Smooth muscle cell (in vitro differentiated cells): ENCODE results near the gene CNGA2. TPM values are rescaled to one million over a fixed set of nuclear protein-coding genes. Genes with fewer than 3 reads are reported as not detected.

Experiments
- DNase-seq: peaks from one replicate; lab custom pipeline; 2025; ENCODE audit not compliant: unreplicated experiment; lab: John Stamatoyannopoulos, UW
- H2AFZ ChIP-seq: fragments of 200-600 bp; sonication (generic); 2 replicates; pipeline ENCODE4 v1.6.0; 2016; ENCODE audit warnings: antibody characterized with exemption, low read depth, mild to moderate bottlenecking
- H3F3A ChIP-seq: fragments of 200-600 bp; sonication (generic); 2 replicates; pipeline ENCODE4 v1.6.0; 2017; ENCODE audit warnings: antibody characterized with exemption, low read depth
- H3K27ac ChIP-seq: fragments of 200-600 bp; sonication (generic); 2 replicates; pipeline ENCODE4 v1.5.1; 2016; ENCODE audit warnings: low read depth, mild to moderate bottlenecking
- H3K27me3 ChIP-seq: fragments of 200-600 bp; sonication (generic); 2 replicates; pipeline ENCODE4 v1.6.1; 2016; ENCODE audit warnings: low read depth, mild to moderate bottlenecking
- H3K36me3 ChIP-seq: fragments of 200-600 bp; sonication (generic); 2 replicates; pipeline ENCODE4 v1.5.1; 2016; ENCODE audit warnings: low read depth
- H3K4me1 ChIP-seq: fragments of 200-600 bp; sonication (generic); 2 replicates; pipeline ENCODE4 v1.5.1; 2016; ENCODE audit warnings: low read depth
- H3K4me2 ChIP-seq: fragments of 200-600 bp; sonication (generic); 2 replicates; pipeline ENCODE4 v1.6.0; 2016; ENCODE audit warnings: mild to moderate bottlenecking
- H3K4me3 ChIP-seq: fragments of 200-600 bp; sonication (generic); 2 replicates; pipeline ENCODE4 v1.5.1; 2016; ENCODE audit warnings: mild to moderate bottlenecking
- H3K79me2 ChIP-seq: fragments of 200-600 bp; sonication (generic); 2 replicates; pipeline ENCODE4 v1.6.0; 2016; ENCODE audit warnings: low read depth, mild to moderate bottlenecking
- H3K9ac ChIP-seq: fragments of 200-600 bp; sonication (generic); 2 replicates; pipeline ENCODE4 v1.6.0; 2016; ENCODE audit warnings: low read depth
- H3K9me3 ChIP-seq: fragments of 200-600 bp; sonication (generic); replicated peaks from 2 replicates; pipeline ENCODE4 v1.5.1; 2016; ENCODE audit warnings: low read depth
- H4K20me1 ChIP-seq: fragments of 200-600 bp; sonication (generic); 2 replicates; pipeline ENCODE4 v1.6.0; 2016; ENCODE audit warnings: low read depth
- CTCF ChIP-seq: fragments of 200-600 bp; sonication (generic); IDR thresholded peaks from 2 replicates; pipeline ENCODE4 v1.5.1; 2017; ENCODE audit warnings: borderline replicate concordance, mild to moderate bottlenecking, antibody characterized with exemption; ENCODE audit not compliant: insufficient read depth, poor library complexity, severe bottlenecking
- WGBS: methylation state at CpG from one replicate; pipeline ENCODE4 v1.1.7; 2016; ENCODE audit warnings: low lambda C conversion rate; 5-methylcytosine and 5-hydroxymethylcytosine counted together
- polyA plus RNA-seq: library from polyadenylated mRNA; unstranded; fragments of >200 nt; fragmentation: Nextera tagmentation; extraction: Ambion mirVana; gene quantifications from 2 replicates; pipeline ENCODE4 v1.2.1, GENCODE V29; 2016
- total RNA-seq: library from RNA; depleted of rRNA; stranded (reverse); fragments of >200 nt; gene quantifications from 2 replicates; pipeline ENCODE4 v1.2.3, GENCODE V29; 2014

The CNGA2 gene
- total and polyA plus RNA-seq, 2 experiments from 2014 or later, result not detected

GRCh38 chrX:151703487-151703886 is 31.1 kb upstream of the CNGA2 start:
- DNase-seq, result no peak
- Histone ChIP-seq H4K20me1 (no peaks in the 10 kb centered on the region), H3K9ac (no peak overlapping the region), H3K9me3 (no peaks in the 10 kb centered on the region), H2AFZ (no peak overlapping the region), H3K4me2 (no peak overlapping the region), H3K27me3 (no peaks in the 10 kb centered on the region), H3K4me3 (no peak overlapping the region), H3K79me2 (no peaks in the 10 kb centered on the region), H3K36me3 (no peaks in the 10 kb centered on the region), H3F3A (no peaks in the 10 kb centered on the region), H3K27ac (no peak overlapping the region), H3K4me1 (no peaks in the 10 kb centered on the region)
- TF ChIP-seq CTCF, result no peak
- WGBS, result 86% methylated on average over 7 of the region's 7 CpGs

- Histone ChIP-seq H3K4me3 (no peak overlapping the region), H4K20me1 (no peaks in the 10 kb centered on the region), H3K27ac (no peak overlapping the region), H3F3A (no peaks in the 10 kb centered on the region), H3K9me3 (no peaks in the 10 kb centered on the region), H3K9ac (no peak overlapping the region), H3K4me2 (no peak overlapping the region), H3K36me3 (no peaks in the 10 kb centered on the region), H3K4me1 (no peaks in the 10 kb centered on the region), H3K27me3 (no peaks in the 10 kb centered on the region), H3K79me2 (no peaks in the 10 kb centered on the region), H2AFZ (no peak overlapping the region)
- DNase-seq, result no peak
- TF ChIP-seq CTCF, result no peak
- WGBS, result 86% methylated on average over 13 of the region's 13 CpGs
These were observed 30.4 kb upstream of the CNGA2 start for GRCh38 chrX:151704041-151704663.

GRCh38 chrX:151708821-151709220 is 25.7 kb upstream of the CNGA2 start:
- Histone ChIP-seq H3K4me3 (no peak overlapping the region), H4K20me1 (no peaks in the 10 kb centered on the region), H2AFZ (no peak overlapping the region), H3K9ac (no peak overlapping the region), H3K9me3 (no peaks in the 10 kb centered on the region), H3K27me3 (no peaks in the 10 kb centered on the region), H3F3A (no peaks in the 10 kb centered on the region), H3K4me2 (no peak overlapping the region), H3K27ac (no peak overlapping the region), H3K4me1 (no peaks in the 10 kb centered on the region), H3K79me2 (no peaks in the 10 kb centered on the region), H3K36me3 (no peaks in the 10 kb centered on the region)
- no peak for TF ChIP-seq CTCF
- 88% methylated on average over 7 of the region's 7 CpGs for WGBS
- no peak for DNase-seq

- 58% methylated on average over 2 of the region's 2 CpGs for WGBS
- no peak overlapping the region for H3K4me3 ChIP-seq
- H4K20me1 ChIP-seq, result no peaks in the 10 kb centered on the region
- no peaks in the 10 kb centered on the region for H3K27me3 ChIP-seq
- no peak for TF ChIP-seq CTCF
- no peak overlapping the region for H3K4me2 ChIP-seq
- H3K27ac ChIP-seq, result no peak overlapping the region
- DNase-seq, result no peak
- H3K4me1 ChIP-seq, result no peaks in the 10 kb centered on the region
- no peaks in the 10 kb centered on the region for H3F3A ChIP-seq
- H3K79me2 ChIP-seq, result no peaks in the 10 kb centered on the region
- no peak overlapping the region for H2AFZ ChIP-seq
- H3K9me3 ChIP-seq, result no peaks in the 10 kb centered on the region
- H3K36me3 ChIP-seq, result no peaks in the 10 kb centered on the region
- H3K9ac ChIP-seq, result no peak overlapping the region
These were observed 24.1 kb upstream of the CNGA2 start for GRCh38 chrX:151710457-151710856.
